Panc1 (cell line): Measurements from ENCODE around the gene GUCY2D. TPM values are rescaled to one million over a fixed set of nuclear protein-coding genes. Genes with fewer than 3 reads are reported as not detected.

ENCODE experiments used
- ATAC-seq: fragments of 200-7000 bp; cut with Tn5 transposase; 2 replicates; pipeline ENCODE4 v1.9.1; 2020; ENCODE audit warnings: mild to moderate bottlenecking, moderate library complexity
- BruUV-seq: library from RNA; stranded (reverse); fragments of 400-500 nt; replicated peaks from 2 replicates; lab custom pipeline; 2021; lab: Mats Ljungman, UMichigan
- CTCF ChIA-PET: fragments of 300-600 bp; sonication (Branson Sonifier 250); formaldehyde crosslinking; loops from one replicate; lab custom pipeline; 2022; ENCODE audit warnings: antibody characterized with exemption; lab: Charles Lee
- POLR2A ChIA-PET: fragments of 300-600 bp; sonication (Branson Sonifier 250); formaldehyde crosslinking; loops from one replicate; lab custom pipeline; 2022; ENCODE audit warnings: antibody characterized with exemption; lab: Charles Lee
- DNase-seq: peaks from one replicate; pipeline ENCODE4 v3.0.0-alpha.2; 2010; ENCODE audit warnings: low read depth, low spot score
- H3K27ac ChIP-seq: 2 replicates; pipeline ENCODE4 v1.5.1; 2011; ENCODE audit warnings: mild to moderate bottlenecking, low read length, inconsistent platforms
- H3K27me3 ChIP-seq: fragments of 200-500 bp; sonication (Bioruptor generic); 2 replicates; pipeline ENCODE4 v1.6.0; 2014; ENCODE audit warnings: low read length, inconsistent platforms; ENCODE audit not compliant: control insufficient read depth, insufficient read depth
- H3K36me3 ChIP-seq: fragments of 200-500 bp; sonication (Bioruptor generic); 2 replicates; pipeline ENCODE4 v1.5.1; 2014; ENCODE audit warnings: inconsistent platforms, mild to moderate bottlenecking, low read length, moderate library complexity; ENCODE audit not compliant: control insufficient read depth, insufficient read depth
- H3K4me1 ChIP-seq: 2 replicates; pipeline ENCODE4 v1.5.1; 2011; ENCODE audit warnings: inconsistent platforms, mild to moderate bottlenecking, low read length, moderate library complexity; ENCODE audit not compliant: control insufficient read depth, insufficient read depth
- H3K4me3 ChIP-seq, 2 experiments: 2 replicates each; pipeline ENCODE4 v1.5.1; 2011 to 2012; ENCODE audit warnings: low read depth in 2 of 2, low read length in 2 of 2, mild to moderate bottlenecking in 2 of 2, inconsistent platforms in 1 of 2, moderate library complexity in 1 of 2
- H3K9me3 ChIP-seq: fragments of 200-500 bp; sonication (Bioruptor generic); 2 replicates; pipeline ENCODE4 v1.5.1; 2014; ENCODE audit warnings: low read depth, mild to moderate bottlenecking, inconsistent platforms, low read length, moderate library complexity; ENCODE audit not compliant: control insufficient read depth, insufficient read depth
- CTCF ChIP-seq: fragments of 450-650 bp; IDR thresholded peaks from 2 replicates; pipeline ENCODE4 v1.5.1; 2017; ENCODE audit warnings: mild to moderate bottlenecking
- POLR2AphosphoS5 ChIP-seq: IDR thresholded peaks from 2 replicates; pipeline ENCODE4 v1.6.1; 2012; ENCODE audit warnings: mild to moderate bottlenecking, low read depth, low read length, moderate library complexity
- REST ChIP-seq, 2 experiments: IDR thresholded peaks; 2 replicates each; pipeline ENCODE4 v1.6.1; 2011 to 2012; ENCODE audit warnings: low read depth in 2 of 2, control low read depth in 1 of 2, low read length in 1 of 2, mild to moderate bottlenecking in 1 of 2, moderate library complexity in 1 of 2; ENCODE audit not compliant: insufficient read depth in 1 of 2
- SIN3A ChIP-seq: IDR thresholded peaks from 2 replicates; pipeline ENCODE4 v1.6.1; 2012; ENCODE audit warnings: low read depth, mild to moderate bottlenecking, low read length, moderate library complexity, borderline replicate concordance; ENCODE audit not compliant: insufficient read depth
- in situ Hi-C: cut with HindIII; loops from 2 replicates; pipeline ENCODE4 v1.10.0; 2016; ENCODE audit warnings: low sequenced_read_pairs, low pct_unique_long_range_greater_than_20kb
- intact Hi-C: fragments of 100-400 bp; cut with micrococcal nuclease; formaldehyde crosslinking; loops from one replicate; pipeline ENCODE4 v1.10.0; 2022; ENCODE audit not compliant: unreplicated experiment
- total RNA-seq: library from RNA; stranded (reverse); gene quantifications from one replicate; pipeline ENCODE4 v1.2.1, GENCODE V29; 2021; ENCODE audit not compliant: unreplicated experiment

The GUCY2D gene
- total RNA-seq, 1 experiment from 2014 or later: not detected

- POLR2A ChIA-PET: no interaction called here
- intact Hi-C loops: no loop called here
- in situ Hi-C loops: no loop called here
- no peaks in the 10 kb centered on the region for H3K36me3 ChIP-seq
- no peaks in the 10 kb centered on the region for H3K27me3 ChIP-seq
- CTCF ChIA-PET: interaction anchor here (0.5 kb wide), 1 partner anchor 654 kb away, joined by 4 read pairs; no protein-coding TSS in a partner anchor
- H3K27ac ChIP-seq: no peak overlapping the region
- TF ChIP-seq POLR2AphosphoS5 (no peak), SIN3A (no peak), CTCF (no peak), REST (IDR thresholded peaks at IDR 0.05; ENCODE audit: insufficient read depth in 1 of 2, low read depth in 2 of 2, low read length in 1 of 2) (no peak)
- ATAC-seq: no peak
- no peaks in the 10 kb centered on the region for H3K9me3 ChIP-seq
- H3K4me3 ChIP-seq: no peak overlapping the region
- no peak for DNase-seq
- no peaks in the 10 kb centered on the region for H3K4me1 ChIP-seq
- BruUV-seq: no TSS peak
Observed at GRCh38 chr17:8015236-8015956, 13.0 kb downstream of the GUCY2D start.

GRCh38 chr17:8015957-8016631, 13.7 kb downstream of the GUCY2D start:
- Histone ChIP-seq H3K27ac (no peak overlapping the region), H3K4me1 (no peaks in the 10 kb centered on the region), H3K27me3 (no peaks in the 10 kb centered on the region), H3K36me3 (no peaks in the 10 kb centered on the region), H3K9me3 (no peaks in the 10 kb centered on the region), H3K4me3 (peak overlapping the region; percentile 19 to 20; a peak in 2 of 4 replicates)
- ATAC-seq (peak; percentile 54), DNase-seq (no peak)
- intact Hi-C loops: no loop called here
- TF ChIP-seq REST (IDR thresholded peaks at IDR 0.05; ENCODE audit: insufficient read depth in 1 of 2, low read depth in 2 of 2, low read length in 1 of 2): no peak
- no peak for TF ChIP-seq CTCF
- in situ Hi-C loops: no loop called here
- POLR2A ChIA-PET: no interaction called here
- no TSS peak for BruUV-seq
- CTCF ChIA-PET: no interaction called here
